PFSK-1 (cell line): ENCODE results near the gene TBC1D9.

Experiments
- FOXP2 ChIP-seq: optimal IDR thresholded peaks from 2 replicates; pipeline ENCODE3; 2011; ENCODE audit warnings: borderline replicate concordance, control low read depth, inconsistent platforms; ENCODE audit not compliant: insufficient read depth; ENCODE audit errors: extremely low read length, extremely low read depth
- POLR2AphosphoS5 ChIP-seq: IDR thresholded peaks from 2 replicates; pipeline ENCODE4 v1.6.1; 2012; ENCODE audit warnings: low read depth, mild to moderate bottlenecking, control low read depth, low read length, moderate library complexity
- SIN3A ChIP-seq: IDR thresholded peaks from 2 replicates; pipeline ENCODE4 v1.6.1; 2012; ENCODE audit warnings: mild to moderate bottlenecking, low read length, moderate library complexity, borderline replicate concordance; ENCODE audit not compliant: insufficient read depth
- TAF1 ChIP-seq: IDR thresholded peaks from 2 replicates; pipeline ENCODE4 v1.6.1; 2012; ENCODE audit warnings: low read length, control low read depth, borderline replicate concordance; ENCODE audit not compliant: insufficient read depth
- TF ChIP-seq, protein P1 (sequence below), 2 experiments: IDR thresholded peaks; 2 replicates each; pipeline versions ENCODE4 v1.6.1 to v1.8.0; 2011 to 2012; ENCODE audit warnings: low read depth in 2 of 2, low read length in 2 of 2, control low read depth in 1 of 2, inconsistent platforms in 1 of 2, mild to moderate bottlenecking in 1 of 2, moderate library complexity in 1 of 2; ENCODE audit not compliant: insufficient read depth in 1 of 2

DNA sequence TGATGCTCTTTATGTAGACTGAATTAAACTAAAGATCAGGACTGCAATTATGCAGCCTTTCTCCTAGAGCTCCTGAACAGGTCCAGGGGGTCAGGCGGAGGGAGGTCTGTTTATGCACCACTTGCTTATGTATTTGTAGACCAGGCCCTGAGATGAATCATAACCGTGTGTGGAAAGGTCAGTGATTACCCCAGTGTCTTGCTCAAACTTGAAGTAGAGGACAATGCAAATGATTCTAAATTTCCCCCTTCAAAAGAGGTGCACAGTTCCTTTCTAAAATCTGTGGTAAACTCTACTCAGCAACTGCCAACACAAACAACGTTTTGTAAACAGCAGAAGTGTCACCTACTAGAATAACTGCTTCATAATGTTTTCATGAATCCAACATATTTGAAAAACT is 13.0 kb upstream of the TBC1D9 start:
- no peak for TF ChIP-seq TAF1
- TF ChIP-seq, protein P1, sequence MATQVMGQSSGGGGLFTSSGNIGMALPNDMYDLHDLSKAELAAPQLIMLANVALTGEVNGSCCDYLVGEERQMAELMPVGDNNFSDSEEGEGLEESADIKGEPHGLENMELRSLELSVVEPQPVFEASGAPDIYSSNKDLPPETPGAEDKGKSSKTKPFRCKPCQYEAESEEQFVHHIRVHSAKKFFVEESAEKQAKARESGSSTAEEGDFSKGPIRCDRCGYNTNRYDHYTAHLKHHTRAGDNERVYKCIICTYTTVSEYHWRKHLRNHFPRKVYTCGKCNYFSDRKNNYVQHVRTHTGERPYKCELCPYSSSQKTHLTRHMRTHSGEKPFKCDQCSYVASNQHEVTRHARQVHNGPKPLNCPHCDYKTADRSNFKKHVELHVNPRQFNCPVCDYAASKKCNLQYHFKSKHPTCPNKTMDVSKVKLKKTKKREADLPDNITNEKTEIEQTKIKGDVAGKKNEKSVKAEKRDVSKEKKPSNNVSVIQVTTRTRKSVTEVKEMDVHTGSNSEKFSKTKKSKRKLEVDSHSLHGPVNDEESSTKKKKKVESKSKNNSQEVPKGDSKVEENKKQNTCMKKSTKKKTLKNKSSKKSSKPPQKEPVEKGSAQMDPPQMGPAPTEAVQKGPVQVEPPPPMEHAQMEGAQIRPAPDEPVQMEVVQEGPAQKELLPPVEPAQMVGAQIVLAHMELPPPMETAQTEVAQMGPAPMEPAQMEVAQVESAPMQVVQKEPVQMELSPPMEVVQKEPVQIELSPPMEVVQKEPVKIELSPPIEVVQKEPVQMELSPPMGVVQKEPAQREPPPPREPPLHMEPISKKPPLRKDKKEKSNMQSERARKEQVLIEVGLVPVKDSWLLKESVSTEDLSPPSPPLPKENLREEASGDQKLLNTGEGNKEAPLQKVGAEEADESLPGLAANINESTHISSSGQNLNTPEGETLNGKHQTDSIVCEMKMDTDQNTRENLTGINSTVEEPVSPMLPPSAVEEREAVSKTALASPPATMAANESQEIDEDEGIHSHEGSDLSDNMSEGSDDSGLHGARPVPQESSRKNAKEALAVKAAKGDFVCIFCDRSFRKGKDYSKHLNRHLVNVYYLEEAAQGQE (IDR thresholded peaks at IDR 0.05; ENCODE audit: insufficient read depth in 1 of 2, low read depth in 2 of 2, low read length in 2 of 2): no peak
- TF ChIP-seq POLR2AphosphoS5: no peak
- no peak for TF ChIP-seq SIN3A
- no peak for TF ChIP-seq FOXP2
